Raji (cell line): ENCODE data around the gene SNX2.

Experiments
- POLR2A ChIP-seq: IDR thresholded peaks from 2 replicates; pipeline ENCODE4 v1.6.1; 2011; ENCODE audit warnings: low read depth, low read length, control low read depth; ENCODE audit not compliant: insufficient read depth

The SNX2 gene

DNA sequence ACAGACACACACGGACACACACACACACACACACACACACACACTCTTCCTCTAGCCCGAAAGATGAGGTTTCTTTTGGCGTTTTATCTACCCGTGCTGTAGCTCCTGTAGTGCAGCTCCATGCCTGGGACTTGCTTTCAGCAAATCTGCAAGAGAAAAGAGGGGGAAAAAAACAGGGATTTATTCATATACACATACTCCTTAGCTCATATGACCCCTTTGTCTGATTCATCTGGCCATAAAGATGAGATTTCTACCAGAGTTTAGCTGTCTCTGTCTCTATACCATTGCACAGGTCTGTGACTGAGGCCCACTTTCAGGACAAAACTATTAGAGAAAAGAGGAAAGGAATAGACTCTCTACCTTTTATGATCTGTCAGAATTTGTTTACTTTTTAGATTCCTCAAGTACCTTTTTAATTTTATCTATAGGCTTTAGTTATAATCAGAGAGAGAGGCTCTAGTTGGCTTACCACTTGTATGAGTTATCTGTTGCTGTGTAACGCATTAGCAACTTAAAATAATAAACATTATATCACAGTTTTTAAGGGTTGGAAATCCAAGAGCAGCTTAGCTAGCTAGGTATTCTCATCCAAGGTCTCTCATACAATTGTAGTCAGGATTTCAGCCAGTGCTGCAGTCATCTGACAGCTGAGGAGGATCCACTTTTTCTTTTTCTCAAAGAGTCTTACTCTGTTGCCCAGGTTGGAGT, 14.7 kb downstream of the SNX2 start:
- TF ChIP-seq POLR2A = no peak

DNA sequence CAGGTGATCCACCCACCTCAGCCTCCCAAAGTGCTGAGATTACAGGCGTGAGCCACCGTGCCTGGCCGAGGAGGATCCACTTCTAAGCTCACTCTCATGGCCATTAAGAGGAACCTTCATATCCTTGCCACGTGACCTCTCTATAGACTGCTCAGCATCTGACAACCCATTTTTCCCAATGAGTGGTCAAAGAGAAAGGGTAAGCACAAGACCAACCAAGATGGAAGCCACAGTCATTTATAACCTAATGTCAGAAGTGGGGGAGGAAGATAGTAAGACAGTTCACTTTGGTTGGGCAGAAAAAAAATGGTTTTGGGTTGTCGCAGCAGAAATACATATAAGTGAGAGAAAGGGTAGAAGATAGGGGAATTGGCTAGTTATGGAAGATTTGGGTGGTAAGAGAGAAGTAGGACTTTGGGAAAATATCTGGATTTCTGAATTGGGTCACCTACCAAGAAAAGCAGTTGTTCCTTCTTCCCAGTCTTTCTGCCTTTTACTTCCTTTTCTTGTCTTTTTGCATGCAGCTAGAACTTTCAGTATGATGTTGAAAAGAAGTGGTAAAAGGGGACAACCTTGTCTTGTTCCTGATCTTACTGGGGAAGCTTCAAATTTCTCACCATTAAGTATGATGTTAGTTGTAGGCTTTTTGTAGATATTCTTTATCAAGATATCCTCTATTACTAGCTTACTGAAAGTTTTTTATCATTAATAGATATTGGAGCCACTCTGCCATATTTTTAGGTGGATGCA, 15.6 kb downstream of the SNX2 start:
- no peak for TF ChIP-seq POLR2A

DNA sequence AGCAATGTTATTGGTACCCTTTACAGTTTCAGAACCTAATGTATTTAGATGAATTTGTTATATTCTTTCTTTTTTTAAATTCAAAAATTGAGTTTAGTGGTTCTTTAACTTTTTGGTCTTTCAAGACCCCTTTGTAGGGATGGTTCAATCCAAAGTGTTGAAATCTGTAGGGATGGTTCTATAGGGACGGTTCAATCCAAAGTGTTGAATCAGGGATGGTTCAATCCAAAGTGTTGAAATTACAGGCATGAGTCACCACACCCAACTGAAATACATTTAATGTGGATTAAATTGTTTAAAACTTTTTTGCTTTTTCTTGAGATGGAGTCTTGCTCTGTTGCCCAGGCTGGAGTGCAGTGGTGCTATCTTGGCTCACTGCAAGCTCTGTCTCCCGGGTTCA, 30.6 kb downstream of the SNX2 start:
- no peak for TF ChIP-seq POLR2A

DNA sequence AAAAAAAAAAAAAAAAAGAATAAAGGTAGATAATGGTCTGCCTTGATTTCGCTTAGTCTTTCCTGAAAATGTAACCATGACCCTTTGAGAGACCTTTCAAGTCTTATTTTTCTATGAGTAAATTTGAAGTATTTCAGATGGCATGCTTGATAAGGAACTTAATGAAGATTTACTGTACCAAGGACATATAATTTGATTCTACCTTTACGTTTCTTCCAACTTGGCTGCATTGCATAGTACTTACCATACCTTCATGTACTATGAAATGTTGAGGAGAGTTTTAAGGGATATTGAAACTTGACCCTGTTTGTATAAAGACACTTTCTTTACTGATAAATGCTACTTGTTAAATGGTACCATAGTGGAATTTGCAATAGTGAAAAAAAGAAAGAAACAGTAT, 35.5 kb downstream of the SNX2 start:
- no peak for TF ChIP-seq POLR2A

DNA sequence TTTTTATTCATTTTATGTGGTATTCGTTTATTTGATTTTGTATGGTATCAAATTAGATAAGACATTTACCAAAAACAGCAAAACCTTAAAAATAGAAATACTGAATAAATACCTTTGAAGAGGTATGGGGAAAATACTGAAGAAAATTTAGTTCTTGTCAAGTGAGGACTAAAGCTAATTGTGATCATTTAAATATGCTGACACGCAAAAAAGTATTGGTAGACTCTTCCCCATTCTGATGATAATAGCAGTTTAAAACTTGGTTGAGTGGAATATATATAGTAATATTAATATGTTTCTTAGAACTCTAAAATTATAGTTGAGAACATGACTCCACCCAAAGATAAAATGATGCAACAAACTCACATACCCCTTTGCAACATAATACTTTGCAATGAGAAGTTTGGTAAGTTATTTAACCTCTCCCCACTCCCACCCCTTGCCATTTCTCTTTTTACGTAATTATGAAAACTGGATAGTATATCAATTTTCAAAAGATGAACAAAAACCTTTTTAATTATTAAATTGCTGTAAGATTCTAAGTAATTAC, 40.4 kb downstream of the SNX2 start:
- no peak for TF ChIP-seq POLR2A

DNA sequence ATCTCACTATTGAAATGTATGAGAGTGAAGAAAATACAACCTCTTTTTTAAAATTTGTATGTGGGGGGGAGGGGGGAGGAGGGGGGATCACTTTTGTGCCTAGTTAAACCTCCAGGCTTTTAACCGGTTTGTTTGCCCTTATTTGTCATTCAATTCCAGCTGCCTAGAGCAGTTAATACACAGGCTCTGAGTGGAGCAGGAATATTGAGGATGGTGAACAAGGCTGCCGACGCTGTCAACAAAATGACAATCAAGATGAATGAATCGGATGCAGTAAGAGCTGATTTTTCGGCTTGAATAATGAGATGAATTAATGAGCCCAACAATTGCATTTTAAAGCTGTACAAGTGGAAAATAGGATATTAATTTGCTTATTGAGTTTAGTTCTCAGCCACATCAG, 41.9 kb downstream of the SNX2 start:
- no peak for TF ChIP-seq POLR2A

DNA sequence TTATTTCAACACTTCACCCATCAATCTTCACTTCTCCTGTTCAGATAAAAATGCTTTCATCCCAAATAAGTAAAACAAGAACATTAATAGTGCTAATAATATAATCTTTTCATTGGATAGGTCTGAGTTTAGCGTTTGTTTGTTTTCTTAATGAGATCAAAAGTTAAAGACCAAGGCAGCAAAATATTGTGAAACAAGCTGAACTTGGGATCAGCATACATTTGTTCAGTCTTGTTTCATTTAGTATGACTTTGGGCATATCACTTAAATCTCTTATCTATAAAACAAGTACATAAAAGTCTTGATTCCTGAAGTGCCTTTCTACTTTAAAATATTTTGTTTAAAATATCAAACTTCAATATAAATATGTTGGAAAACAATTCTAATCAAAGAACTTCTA, 57.1 kb downstream of the SNX2 start:
- no peak for TF ChIP-seq POLR2A

DNA sequence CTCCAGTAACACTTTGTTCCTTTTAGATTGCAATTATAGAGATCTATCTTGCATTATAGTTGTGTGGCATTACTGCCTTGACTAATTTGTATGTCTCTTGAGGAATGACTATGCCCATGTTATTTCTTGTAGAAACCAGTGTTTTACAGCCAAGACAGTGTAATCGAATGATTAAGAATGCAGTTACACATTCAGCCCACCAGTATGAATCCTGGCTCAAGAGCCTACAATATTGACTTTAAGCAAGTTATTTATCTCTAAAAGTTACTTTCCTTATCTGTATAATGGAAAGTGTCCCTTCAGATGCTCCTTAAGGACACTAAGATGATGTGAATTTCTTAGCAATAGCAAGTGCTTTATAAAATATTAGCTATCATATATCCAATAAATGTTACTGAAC, 60.8 kb downstream of the SNX2 start:
- TF ChIP-seq POLR2A = no peak

DNA sequence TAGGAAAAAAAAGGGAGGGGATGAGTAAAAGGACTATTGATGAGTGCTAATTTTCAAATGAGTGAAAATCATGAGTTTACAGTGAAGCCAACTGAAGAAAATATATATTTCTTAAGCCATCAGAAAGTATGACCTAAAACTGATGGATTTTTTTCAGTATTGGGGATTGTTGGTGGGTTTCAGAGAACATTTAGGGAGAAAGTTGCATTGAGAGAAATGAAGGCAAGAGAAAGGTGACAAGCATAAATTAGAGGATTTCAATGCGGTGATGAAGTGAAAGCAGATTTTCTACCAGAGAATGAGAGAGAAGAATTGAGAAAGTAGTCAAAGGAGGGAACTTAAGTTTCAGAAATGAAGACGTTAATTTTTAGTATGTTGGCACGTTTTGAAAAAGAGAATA, 62.1 kb downstream of the SNX2 start:
- no peak for TF ChIP-seq POLR2A

DNA sequence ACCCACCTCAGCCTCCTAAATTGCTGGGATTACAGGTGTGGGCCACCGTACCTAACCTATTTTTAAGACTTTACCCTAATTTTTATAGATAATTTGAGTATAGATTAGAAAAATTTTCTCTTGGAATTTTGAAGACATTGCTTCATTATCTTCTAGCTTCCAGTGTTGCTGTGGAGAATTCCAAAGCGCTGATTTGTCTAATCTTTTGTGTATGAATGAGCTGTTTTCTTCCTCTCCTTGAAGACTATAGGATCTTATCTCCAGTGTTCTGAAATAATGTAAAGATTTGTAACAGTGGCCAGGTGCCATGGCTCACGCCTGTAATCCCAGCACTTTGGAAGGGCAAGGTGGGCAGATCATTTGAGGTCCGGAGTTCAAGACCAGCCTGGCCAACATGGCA, 64.9 kb downstream of the SNX2 start:
- no peak for TF ChIP-seq POLR2A

DNA sequence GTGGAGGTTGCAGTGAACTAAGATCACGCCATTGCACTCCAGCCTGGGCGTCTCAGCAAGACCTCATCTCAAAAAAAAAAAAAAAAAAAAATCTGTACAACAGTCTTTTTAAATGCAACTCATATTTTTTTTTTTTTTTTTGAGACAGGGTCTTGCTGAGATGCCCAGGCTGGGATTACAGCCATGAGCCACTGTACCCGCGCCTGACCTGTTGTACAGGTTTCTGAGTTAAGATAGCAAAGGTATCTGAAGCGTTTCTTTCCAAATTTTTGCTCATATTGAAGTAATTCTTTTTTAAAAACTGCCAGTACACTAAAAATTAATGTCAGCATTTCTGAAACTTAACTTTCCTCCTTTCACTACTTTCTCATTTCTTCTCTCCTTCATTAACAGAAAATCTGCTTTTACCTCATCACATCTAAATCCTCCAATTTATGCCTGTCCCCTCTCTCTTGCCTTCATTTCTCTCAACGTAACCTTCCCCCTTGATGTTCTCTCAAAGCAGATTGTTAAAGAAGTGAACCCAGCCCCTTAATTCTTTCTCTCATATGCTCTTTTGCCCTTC, 67.2 kb downstream of the SNX2 start:
- TF ChIP-seq POLR2A = no peak

DNA sequence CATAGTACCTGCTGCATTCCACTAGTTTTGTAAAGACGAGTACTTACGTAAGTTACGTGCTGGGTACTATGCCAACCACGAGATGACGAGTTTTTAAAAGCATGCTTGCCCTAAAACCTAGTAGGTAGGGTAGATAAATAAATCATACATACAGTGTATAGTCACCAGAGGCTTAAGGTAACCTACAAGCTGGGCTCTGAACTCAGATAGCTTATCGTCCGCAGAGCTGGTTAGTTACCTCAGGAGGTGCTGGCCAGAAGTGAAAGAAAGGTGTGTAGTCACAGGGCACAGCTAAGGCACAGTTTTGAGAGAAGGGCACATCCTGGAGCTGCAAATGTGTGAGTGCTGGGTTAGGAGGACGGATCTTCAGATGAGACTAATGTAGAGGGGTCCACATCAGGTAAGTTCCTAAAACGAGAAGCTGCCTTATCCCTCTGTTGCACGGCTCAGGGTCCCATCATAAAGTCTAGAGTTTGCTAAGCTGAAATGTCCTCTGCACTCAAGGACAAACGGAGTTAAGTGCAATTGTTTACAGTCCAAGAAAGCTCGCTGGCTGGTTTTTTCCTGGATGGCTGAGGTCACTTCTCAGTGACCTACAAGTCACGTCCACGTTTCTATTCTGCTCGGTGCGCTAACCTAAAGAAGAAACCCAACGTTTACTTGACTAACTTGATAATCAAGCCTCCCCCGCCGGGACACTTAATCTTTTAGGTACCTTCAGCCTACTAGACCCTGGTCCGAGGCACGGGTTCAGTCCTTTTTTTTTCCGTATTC, 69.4 kb downstream of the SNX2 start:
- no peak for TF ChIP-seq POLR2A

DNA sequence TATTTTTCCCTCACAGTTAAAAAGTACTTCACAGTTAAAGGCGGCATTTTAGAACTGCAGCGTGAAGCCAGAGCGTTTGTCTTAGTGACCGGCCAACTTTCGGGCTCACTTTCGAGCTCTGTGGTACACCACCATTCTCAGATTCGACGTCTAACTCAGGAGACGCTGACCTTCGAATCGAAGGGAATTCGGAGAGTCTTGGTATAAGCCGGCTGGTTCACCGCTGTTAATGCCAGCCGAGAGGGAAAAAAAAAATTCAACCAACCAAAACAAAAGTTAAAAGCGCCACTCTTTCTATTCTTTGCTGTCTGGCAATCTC, 70.0 kb downstream of the SNX2 start:
- no peak for TF ChIP-seq POLR2A

DNA sequence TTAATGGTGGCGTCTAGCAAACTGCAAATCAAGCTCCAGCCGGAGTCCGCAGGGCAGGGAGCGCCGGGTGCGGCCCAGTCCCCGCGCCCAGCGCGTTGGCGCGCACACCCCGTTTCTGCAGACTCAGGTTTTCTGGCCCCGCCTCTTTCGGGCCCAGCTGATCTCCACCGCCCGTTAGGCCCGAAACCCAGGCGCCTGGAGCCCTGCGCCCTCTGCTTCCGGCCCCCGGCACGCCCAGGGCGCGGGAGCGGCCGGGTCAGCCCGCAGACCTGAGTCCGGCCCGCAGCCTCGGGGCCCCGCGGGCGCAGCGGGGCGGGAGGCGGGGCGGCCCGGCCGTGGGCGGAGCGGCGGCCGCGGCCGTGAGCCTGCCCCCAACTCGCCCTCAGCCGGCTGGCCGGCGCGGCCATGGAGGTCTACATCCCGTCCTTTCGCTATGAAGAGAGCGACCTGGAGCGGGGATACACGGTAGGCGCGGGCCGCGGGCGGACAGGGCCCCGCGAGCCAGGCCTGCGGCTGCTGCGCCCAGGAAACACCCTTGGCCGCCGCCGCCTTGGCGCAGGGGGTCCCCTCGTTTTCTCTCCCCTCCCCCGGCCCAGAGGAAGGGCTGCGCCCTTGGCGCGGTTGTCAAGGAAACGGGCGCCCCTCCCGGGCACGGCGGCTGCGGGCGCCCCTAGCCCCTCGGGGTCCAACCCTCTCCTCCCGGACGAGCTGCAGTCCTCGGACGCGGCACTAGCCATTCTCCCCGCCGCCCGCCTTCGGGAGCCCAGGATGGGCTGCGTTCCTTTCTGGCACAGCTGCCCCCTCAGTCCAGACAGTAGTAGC, 70.6 kb downstream of the SNX2 start, which contains the start of gene SNX24:
Gene SNX24, plus strand, starts transcription at position 385 of the 822 bp plus-strand sequence. Its CDS starts 21 bp downstream, at position 406.
- TF ChIP-seq POLR2A = no peak
